Keratinocyte (primary cell): Measurements from ENCODE around the gene FLRT1. TPM values are rescaled to one million over a fixed set of nuclear protein-coding genes. Genes with fewer than 3 reads are reported as not detected.

Experiments used
- DNase-seq: peaks from one replicate; pipeline ENCODE4 v3.0.0-alpha.2; 2011; ENCODE audit warnings: low read depth, missing footprints, low spot score
- FAIRE-seq: peaks from 2 replicates; lab custom pipeline; 2011; peaks lifted over from hg19 to GRCh38; lab: Jason Lieb, UNC
- H2AFZ ChIP-seq: 2 replicates; pipeline ENCODE4 v1.6.0; 2012; ENCODE audit warnings: low read length, control low read depth, inconsistent platforms; ENCODE audit not compliant: control insufficient read depth
- H3K27ac ChIP-seq: 2 replicates; pipeline ENCODE4 v1.5.1; 2011; ENCODE audit warnings: low read length; ENCODE audit not compliant: control insufficient read depth, insufficient read depth
- H3K27me3 ChIP-seq: 3 replicates; pipeline ENCODE4 v1.6.0; 2011; ENCODE audit warnings: low read length; ENCODE audit not compliant: control insufficient read depth, insufficient read depth; ENCODE audit errors: extremely low read depth
- H3K36me3 ChIP-seq, 2 experiments: 2 replicates in 1 of 2; 3 replicates in 1 of 2; pipeline ENCODE4 v1.5.1; 2011; ENCODE audit warnings: low read length in 2 of 2, mild to moderate bottlenecking in 1 of 2; ENCODE audit not compliant: control insufficient read depth in 2 of 2, insufficient read depth in 2 of 2; ENCODE audit errors: extremely low read depth in 1 of 2
- H3K4me1 ChIP-seq: 3 replicates; pipeline ENCODE4 v1.5.1; 2011; ENCODE audit warnings: low read length; ENCODE audit not compliant: control insufficient read depth, insufficient read depth; ENCODE audit errors: extremely low read depth
- H3K4me2 ChIP-seq: 3 replicates; pipeline ENCODE4 v1.6.0; 2011; ENCODE audit warnings: low read depth, low read length; ENCODE audit not compliant: control insufficient read depth, insufficient read depth; ENCODE audit errors: extremely low read depth
- H3K4me3 ChIP-seq, 3 experiments: fragments of 200-600 bp in 1 of 3; sonication (generic) in 1 of 3; 2 replicates in 2 of 3; 3 replicates in 1 of 3; pipeline ENCODE4 v1.5.1; 2011 to 2016; ENCODE audit warnings: low read length in 3 of 3, mild to moderate bottlenecking in 3 of 3, control low read depth in 2 of 3, inconsistent platforms in 1 of 3, low read depth in 1 of 3, mixed read lengths in 1 of 3, mixed run types in 1 of 3, moderate library complexity in 1 of 3; ENCODE audit not compliant: control insufficient read depth in 2 of 3, insufficient read depth in 2 of 3; ENCODE audit errors: extremely low read depth in 1 of 3
- H3K79me2 ChIP-seq: 2 replicates; pipeline ENCODE4 v1.6.0; 2012; ENCODE audit warnings: low read length; ENCODE audit not compliant: control insufficient read depth, insufficient read depth
- H3K9ac ChIP-seq: 3 replicates; pipeline ENCODE4 v1.6.0; 2011; ENCODE audit warnings: low read length; ENCODE audit not compliant: control insufficient read depth, insufficient read depth; ENCODE audit errors: extremely low read depth
- H3K9me1 ChIP-seq: 3 replicates; pipeline ENCODE4 v1.6.0; 2011; ENCODE audit warnings: low read length; ENCODE audit not compliant: control insufficient read depth, insufficient read depth; ENCODE audit errors: extremely low read depth
- H3K9me3 ChIP-seq: 2 replicates; pipeline ENCODE4 v1.5.1; 2012; ENCODE audit warnings: low read depth, low read length; ENCODE audit not compliant: control insufficient read depth
- H4K20me1 ChIP-seq: 3 replicates; pipeline ENCODE4 v1.6.0; 2011; ENCODE audit warnings: low read length; ENCODE audit not compliant: control insufficient read depth, insufficient read depth; ENCODE audit errors: extremely low read depth
- CTCF ChIP-seq, 3 experiments: IDR thresholded peaks in 1 of 3; conservative IDR thresholded peaks in 1 of 3; optimal IDR thresholded peaks in 1 of 3; 2 replicates in 2 of 3; 3 replicates in 1 of 3; pipeline versions ENCODE3 to v1.5.1; 2011; ENCODE audit warnings: low read length in 3 of 3, mild to moderate bottlenecking in 3 of 3, moderate library complexity in 2 of 3, control low read depth in 1 of 3, inconsistent platforms in 1 of 3; ENCODE audit not compliant: insufficient read depth in 2 of 3; ENCODE audit errors: extremely low read depth in 1 of 3
- EZH2 ChIP-seq: IDR thresholded peaks from one replicate; pipeline ENCODE4 v1.6.1; 2012; ENCODE audit warnings: inconsistent platforms, mild to moderate bottlenecking, low read length, moderate library complexity
- dilution Hi-C: fragments of 300-500 bp; cut with MboI; formaldehyde crosslinking; loops from one replicate; pipeline ENCODE4 v1.7.0; 2020; ENCODE audit warnings: low sequenced_read_pairs; ENCODE audit not compliant: extremely low pct_ligation_motif_present
- polyA plus RNA-seq, 5 experiments: library from polyadenylated mRNA; depleted of rRNA in 3 of 5; stranded (reverse) in 3 of 5; stranded (forward) in 1 of 5; unstranded in 1 of 5; fragments of >200 nt; gene quantifications; 1 replicate in 1 of 5; 2 replicates in 3 of 5; 3 replicates in 1 of 5; pipeline versions ENCODE4 v1.2.1 to v1.2.3, GENCODE V29; 2011 to 2012; ENCODE audit warnings: missing spikeins in 2 of 5, low read depth in 1 of 5, low replicate concordance in 1 of 5

FLRT1 gene
- polyA plus RNA-seq, 1 donor (not counting 4 experiments of a cell fraction or from before 2014, with no cell fraction given), result not detected

- Histone ChIP-seq H3K27ac (no peak overlapping the region), H3K4me2 (no peak overlapping the region), H3K4me1 (no peaks in the 10 kb centered on the region), H3K36me3 (no peaks in the 10 kb centered on the region), H4K20me1 (peaks cover 4% of the 10 kb centered on the region), H3K79me2 (no peaks in the 10 kb centered on the region), H3K4me3 (no peak overlapping the region), H3K9me1 (no peaks in the 10 kb centered on the region), H3K27me3 (no peaks in the 10 kb centered on the region), H2AFZ (no peak overlapping the region), H3K9me3 (no peaks in the 10 kb centered on the region), H3K9ac (no peak overlapping the region)
- DNase-seq, result no peak
- dilution Hi-C loops, result no loop called here
- FAIRE-seq, result no peak
- no peak for TF ChIP-seq CTCF (optimal IDR thresholded peaks at IDR 0.05 in 1 of 3, IDR thresholded peaks at IDR 0.05 in 1 of 3, conservative IDR thresholded peaks at IDR 0.05 in 1 of 3; ENCODE audit: extremely low read depth in 1 of 3, insufficient read depth in 2 of 3, low read length in 3 of 3)
- no peak for TF ChIP-seq EZH2
Measured at GRCh38 chr11:64051297-64051696, 15.6 kb downstream of the FLRT1 start.

GRCh38 chr11:64052436-64052835 is 16.7 kb downstream of the FLRT1 start:
- no peaks in the 10 kb centered on the region for H3K9me1 ChIP-seq
- DNase-seq, result no peak
- dilution Hi-C loops, result no loop called here

More at GRCh38 chr11:64052436-64052835, 16.7 kb downstream of the FLRT1 start:
- FAIRE-seq, result no peak
- no peak overlapping the region for H3K27ac ChIP-seq
- no peaks in the 10 kb centered on the region for H3K9me3 ChIP-seq
- H3K4me1 ChIP-seq, result no peaks in the 10 kb centered on the region
- no peak overlapping the region for H3K9ac ChIP-seq
- no peak overlapping the region for H3K4me3 ChIP-seq
- no peaks in the 10 kb centered on the region for H3K36me3 ChIP-seq
- TF ChIP-seq CTCF (optimal IDR thresholded peaks at IDR 0.05 in 1 of 3, IDR thresholded peaks at IDR 0.05 in 1 of 3, conservative IDR thresholded peaks at IDR 0.05 in 1 of 3; ENCODE audit: extremely low read depth in 1 of 3, insufficient read depth in 2 of 3, low read length in 3 of 3) (no peak), EZH2 (no peak)
- no peaks in the 10 kb centered on the region for H3K27me3 ChIP-seq
- H3K79me2 ChIP-seq, result no peaks in the 10 kb centered on the region
- peaks cover 4% of the 10 kb centered on the region for H4K20me1 ChIP-seq
- no peak overlapping the region for H3K4me2 ChIP-seq
- H2AFZ ChIP-seq, result no peak overlapping the region
